Right lobe of liver (tissue), 6 donors: ENCODE results near the gene GNB3. TPM values are rescaled to one million over a fixed set of nuclear protein-coding genes. Genes with fewer than 3 reads are reported as not detected.

Experiments
- ATAC-seq, 4 donors: fragments of 200-7000 bp; cut with Tn5 transposase; one replicate each; pipeline ENCODE4 v1.9.1; 2020; ENCODE audit warnings: mild to moderate bottlenecking in 4 of 4, moderate library complexity in 4 of 4
- DNase-seq, 3 donors: peaks; one replicate each; pipeline ENCODE4 v3.0.0-alpha.2; 2020
- H3K27ac ChIP-seq, 3 donors: fragments of 200-600 bp; one replicate each; pipeline ENCODE4 v1.8.0; 2022
- H3K27me3 ChIP-seq, 2 donors: fragments of 200-600 bp; one replicate each; pipeline ENCODE4 v1.8.0; 2022
- H3K36me3 ChIP-seq, 4 donors: fragments of 200-600 bp; sonication (generic) in 1 of 4; one replicate each; pipeline versions ENCODE4 v1.5.1 to v1.8.0; 2017 to 2022; ENCODE audit warnings: control low read depth in 1 of 4
- H3K4me1 ChIP-seq, 4 donors: fragments of 200-600 bp; sonication (generic) in 1 of 4; one replicate each; pipeline versions ENCODE4 v1.5.1 to v1.8.0; 2017 to 2022; ENCODE audit warnings: control low read depth in 1 of 4
- H3K4me3 ChIP-seq, 3 donors: fragments of 200-600 bp; one replicate each; pipeline ENCODE4 v1.8.0; 2022
- H3K9me3 ChIP-seq, 4 donors: fragments of 200-600 bp; sonication (generic) in 1 of 4; one replicate each; pipeline versions ENCODE4 v1.5.1 to v1.8.0; 2017 to 2022; ENCODE audit warnings: control low read depth in 1 of 4
- POLR2A ChIP-seq: fragments of 450-650 bp; IDR thresholded peaks from one replicate; pipeline ENCODE4 v1.6.1; 2017; ENCODE audit warnings: antibody characterized with exemption, mild to moderate bottlenecking
- WGBS: methylation state at CpG from one replicate; pipeline ENCODE4 v1.1.6; 2018; ENCODE audit warnings: low coverage, low lambda C conversion rate; ENCODE audit not compliant: insufficient coverage; ENCODE audit errors: missing lambda C conversion rate; 5-methylcytosine and 5-hydroxymethylcytosine counted together
- intact Hi-C, 2 donors: fragments of 100-400 bp; cut with DNase I; formaldehyde crosslinking; loops; one replicate each; pipeline versions ENCODE4 v1.11.2 to v1.14.1; 2022
- total RNA-seq, 6 experiments: library from RNA; depleted of rRNA in 2 of 6; stranded (reverse); fragments of >200 nt in 2 of 6; fragmentation: NEBNext Ultra II Directional in 3 of 6; extraction: Animal tissue kit (Norgen Biotek cat#: 25700) in 3 of 6; gene quantifications; one replicate each; pipeline versions ENCODE4 v1.1.0 to v1.2.4, GENCODE V29; 2016 to 2023
- TF ChIP-seq, protein P1 (sequence below), 4 donors: fragments of 200-600 bp in 3 of 4; fragments of 450-650 bp in 1 of 4; IDR thresholded peaks; one replicate each; pipeline versions ENCODE4 v1.5.1 to v1.8.0; 2016 to 2022; ENCODE audit warnings: antibody characterized with exemption in 4 of 4, mild to moderate bottlenecking in 2 of 4
- donor health status: DM: no; HTN: yes; CAD: no.
- donor health status: DM: no; HTN: no; CAD: no.
- donor health status: DM: no; HTN: no; CAD: no.
- donor health status: DM: no; HTN: yes; CAD: no.
- donor health status: DM: no; HTN: yes; CAD: no.

The GNB3 gene
- total RNA-seq, 6 experiments from 2014 or later = 0.17 to 0.51 (median 0.43) TPM; not detected in 2

- Histone ChIP-seq H3K4me3 (no peak overlapping the region), H3K4me1 (no peaks in the 10 kb centered on the region), H3K9me3 (no peaks in the 10 kb centered on the region), H3K36me3 (no peaks in the 10 kb centered on the region), H3K27ac (no peak overlapping the region), H3K27me3 (no peaks in the 10 kb centered on the region)
- WGBS = 69% methylated on average over 4 of the region's 4 CpGs
- TF ChIP-seq, protein P1, sequence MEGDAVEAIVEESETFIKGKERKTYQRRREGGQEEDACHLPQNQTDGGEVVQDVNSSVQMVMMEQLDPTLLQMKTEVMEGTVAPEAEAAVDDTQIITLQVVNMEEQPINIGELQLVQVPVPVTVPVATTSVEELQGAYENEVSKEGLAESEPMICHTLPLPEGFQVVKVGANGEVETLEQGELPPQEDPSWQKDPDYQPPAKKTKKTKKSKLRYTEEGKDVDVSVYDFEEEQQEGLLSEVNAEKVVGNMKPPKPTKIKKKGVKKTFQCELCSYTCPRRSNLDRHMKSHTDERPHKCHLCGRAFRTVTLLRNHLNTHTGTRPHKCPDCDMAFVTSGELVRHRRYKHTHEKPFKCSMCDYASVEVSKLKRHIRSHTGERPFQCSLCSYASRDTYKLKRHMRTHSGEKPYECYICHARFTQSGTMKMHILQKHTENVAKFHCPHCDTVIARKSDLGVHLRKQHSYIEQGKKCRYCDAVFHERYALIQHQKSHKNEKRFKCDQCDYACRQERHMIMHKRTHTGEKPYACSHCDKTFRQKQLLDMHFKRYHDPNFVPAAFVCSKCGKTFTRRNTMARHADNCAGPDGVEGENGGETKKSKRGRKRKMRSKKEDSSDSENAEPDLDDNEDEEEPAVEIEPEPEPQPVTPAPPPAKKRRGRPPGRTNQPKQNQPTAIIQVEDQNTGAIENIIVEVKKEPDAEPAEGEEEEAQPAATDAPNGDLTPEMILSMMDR (IDR thresholded peaks at IDR 0.05) = no peak
- TF ChIP-seq POLR2A = no peak
- intact Hi-C loops = no loop called here
- no peak for DNase-seq
- ATAC-seq = no peak
Measured at GRCh38 chr12:6813363-6813762, 27.4 kb upstream of the GNB3 start.

DNA sequence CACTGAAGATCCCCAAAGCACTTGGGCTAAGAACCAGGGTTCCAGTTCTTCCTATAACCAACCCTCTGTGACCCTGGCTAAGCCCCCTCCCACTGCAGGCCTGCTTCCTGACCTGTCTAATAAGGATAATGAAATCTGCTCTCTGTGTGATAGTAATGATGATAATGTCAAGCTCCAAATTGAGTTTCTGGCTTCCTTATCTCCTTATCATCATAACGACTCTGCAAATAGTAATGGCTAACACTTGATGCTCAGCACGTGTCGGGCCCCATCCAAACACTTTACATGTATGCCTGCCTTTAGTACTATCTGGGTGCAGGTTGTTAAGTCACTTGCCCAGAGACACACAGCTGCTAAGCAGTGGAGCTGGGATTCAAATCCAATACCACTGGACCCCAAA lies 24.1 kb upstream of the GNB3 start:
- no peak for TF ChIP-seq POLR2A
- TF ChIP-seq, protein P1 (IDR thresholded peaks at IDR 0.05) = no peak
- H3K27me3 ChIP-seq = no peaks in the 10 kb centered on the region
- no peak for ATAC-seq
- intact Hi-C loops = no loop called here
- H3K36me3 ChIP-seq = no peaks in the 10 kb centered on the region
- no peaks in the 10 kb centered on the region for H3K4me1 ChIP-seq
- H3K4me3 ChIP-seq = no peak overlapping the region
- H3K27ac ChIP-seq = no peak overlapping the region
- WGBS = 64% methylated on average over 3 of the region's 3 CpGs
- no peaks in the 10 kb centered on the region for H3K9me3 ChIP-seq
- no peak for DNase-seq

DNA sequence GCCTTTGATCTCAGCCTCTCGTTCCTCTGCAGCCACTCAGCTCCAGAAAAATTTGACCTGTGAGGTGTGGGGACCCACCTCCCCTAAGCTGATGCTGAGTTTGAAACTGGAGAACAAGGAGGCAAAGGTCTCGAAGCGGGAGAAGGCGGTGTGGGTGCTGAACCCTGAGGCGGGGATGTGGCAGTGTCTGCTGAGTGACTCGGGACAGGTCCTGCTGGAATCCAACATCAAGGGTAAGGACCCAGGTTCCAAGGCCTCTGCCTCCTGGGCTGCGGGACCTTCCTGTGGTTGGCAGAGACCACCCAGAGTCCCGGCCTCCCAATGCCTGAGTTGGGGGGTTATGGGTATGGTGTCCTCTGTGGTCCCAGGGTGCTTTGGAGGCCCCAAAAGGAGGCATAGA lies 23.6 kb upstream of the GNB3 start:
- peaks cover 0 to 5% (median 0%) of the 10 kb centered on the region in 4 donors for H3K4me1 ChIP-seq
- no peaks in the 10 kb centered on the region for H3K9me3 ChIP-seq
- intact Hi-C loops = no loop called here
- 64% methylated on average over 5 of the region's 8 CpGs for WGBS
- H3K27me3 ChIP-seq = no peaks in the 10 kb centered on the region
- no peaks in the 10 kb centered on the region for H3K36me3 ChIP-seq
- no peak overlapping the region for H3K4me3 ChIP-seq
- TF ChIP-seq, protein P1 (IDR thresholded peaks at IDR 0.05) = no peak
- no peak for TF ChIP-seq POLR2A
- DNase-seq = no peak
- ATAC-seq = no peak
- no peak overlapping the region for H3K27ac ChIP-seq

DNA sequence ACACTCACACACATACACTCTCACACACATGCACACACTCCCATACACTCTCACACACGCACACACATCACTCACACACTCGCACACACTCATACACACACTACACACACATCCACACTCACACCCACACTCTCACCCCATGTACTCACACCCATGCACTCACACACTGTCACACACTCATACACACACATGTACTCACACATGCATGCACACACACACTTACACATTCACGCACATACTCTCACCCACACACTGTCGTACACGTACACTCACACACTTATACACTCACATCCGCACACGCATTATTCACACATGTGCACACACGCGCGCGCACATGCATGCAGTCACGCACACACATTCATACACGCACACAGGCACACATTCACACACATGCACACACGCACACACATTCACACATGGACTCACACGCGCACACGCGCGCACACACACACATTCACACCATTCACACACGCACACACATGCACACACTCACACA lies 23.0 kb upstream of the GNB3 start:
- 83% methylated on average over 20 of the region's 20 CpGs for WGBS
- Histone ChIP-seq H3K27me3 (no peaks in the 10 kb centered on the region), H3K4me3 (no peak overlapping the region), H3K36me3 (no peaks in the 10 kb centered on the region), H3K9me3 (no peaks in the 10 kb centered on the region), H3K4me1 (peaks cover 0 to 5% (median 0%) of the 10 kb centered on the region in 4 donors), H3K27ac (no peak overlapping the region)
- ATAC-seq = no peak
- TF ChIP-seq, protein P1 (IDR thresholded peaks at IDR 0.05) = no peak
- no peak for TF ChIP-seq POLR2A
- DNase-seq = no peak
- intact Hi-C loops = no loop called here

DNA sequence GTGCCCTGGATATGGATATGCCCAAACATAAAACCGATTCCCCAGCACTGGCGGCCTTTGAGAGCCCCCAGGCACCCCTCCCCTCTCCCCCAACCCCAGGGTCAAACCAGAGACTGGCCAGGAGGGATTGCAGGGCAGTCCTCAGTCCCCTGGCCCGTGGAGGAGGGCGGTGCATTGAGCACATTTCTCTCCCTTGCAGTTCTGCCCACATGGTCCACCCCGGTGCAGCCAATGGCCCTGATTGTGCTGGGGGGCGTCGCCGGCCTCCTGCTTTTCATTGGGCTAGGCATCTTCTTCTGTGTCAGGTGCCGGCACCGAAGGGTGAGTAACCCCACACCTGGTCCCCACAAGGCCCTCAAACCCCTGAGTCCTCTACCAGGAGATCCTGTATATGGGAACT lies 22.5 kb upstream of the GNB3 start:
- Histone ChIP-seq H3K27me3 (no peaks in the 10 kb centered on the region), H3K4me3 (peak overlapping the region in 1 of 3 donors; percentile 13), H3K27ac (peak overlapping the region in 1 of 3 donors; percentile 44), H3K36me3 (no peaks in the 10 kb centered on the region), H3K4me1 (peaks cover 0 to 5% (median 0%) of the 10 kb centered on the region in 4 donors), H3K9me3 (no peaks in the 10 kb centered on the region)
- DNase-seq = no peak
- no CpG with 5 or more reads among the region's 10 CpGs for WGBS
- intact Hi-C loops = no loop called here
- TF ChIP-seq, protein P1 (IDR thresholded peaks at IDR 0.05) = no peak
- TF ChIP-seq POLR2A = no peak
- ATAC-seq = peak; percentile 28 to 72 (median 59)
